Measurements from ENCODE around the gene PPFIBP2.

PPFIBP2 gene

GRCh38 chr11:7671347-7672215, 157.8 kb downstream of the PPFIBP2 start:
- no peak for DNase-seq

- DNase-seq, result no peak
Observed at GRCh38 chr11:7672276-7672959, 158.6 kb downstream of the PPFIBP2 start.

GRCh38 chr11:7672960-7673723, 159.3 kb downstream of the PPFIBP2 start, which contains the start of gene CYB5R2:
TSS of gene CYB5R2 (minus strand) at chr11:7673500. CDS start at chr11:7672825, 675 bp downstream.
- no peak for DNase-seq

- DNase-seq, result no peak
Observed at GRCh38 chr11:7673724-7674434, 160.1 kb downstream of the PPFIBP2 start.

- DNase-seq, result no peak
Observed at GRCh38 chr11:7675631-7676030, 161.8 kb downstream of the PPFIBP2 start.

GRCh38 chr11:7677071-7677470, 163.3 kb downstream of the PPFIBP2 start:
- no peak for DNase-seq

- DNase-seq, result no peak
Observed at GRCh38 chr11:7677796-7678201, 164.0 kb downstream of the PPFIBP2 start.

- no peak for DNase-seq
Observed at GRCh38 chr11:7683571-7683970, 169.8 kb downstream of the PPFIBP2 start.

GRCh38 chr11:7686761-7687160, 173.0 kb downstream of the PPFIBP2 start:
- no peak for DNase-seq

GRCh38 chr11:7687386-7687785, 173.6 kb downstream of the PPFIBP2 start:
- no peak for DNase-seq

- DNase-seq, result peak; percentile 2 to 29 (median 16)
Observed at GRCh38 chr11:7688238-7688826, 174.5 kb downstream of the PPFIBP2 start.

- no peak for DNase-seq
Observed at GRCh38 chr11:7689239-7689638, 175.4 kb downstream of the PPFIBP2 start.

GRCh38 chr11:7690648-7691047, 176.8 kb downstream of the PPFIBP2 start:
- DNase-seq, result no peak

- no peak for DNase-seq
Observed at GRCh38 chr11:7691759-7692350, 178.1 kb downstream of the PPFIBP2 start.

- no peak for DNase-seq
Observed at GRCh38 chr11:7692426-7692825, 178.6 kb downstream of the PPFIBP2 start.

GRCh38 chr11:7694235-7694634, 180.4 kb downstream of the PPFIBP2 start:
- no peak for DNase-seq

- DNase-seq, result no peak
Observed at GRCh38 chr11:7696424-7696823, 182.6 kb downstream of the PPFIBP2 start.
